ENCODE data around the gene WDFY4.

Gene WDFY4

GRCh38 chr10:48733329-48733728 is 48.7 kb downstream of the WDFY4 start:
- ATAC-seq = no peak
- TF ChIP-seq CSRNP3 (CRISPR knock-in tag; IDR thresholded peaks at IDR 0.05) (no peak), PATZ1 (CRISPR knock-in tag; IDR thresholded peaks at IDR 0.05; ENCODE audit: borderline replicate concordance) (no peak), CSDC2 (CRISPR knock-in tag; IDR thresholded peaks at IDR 0.05) (no peak), SNAI2 (CRISPR knock-in tag; IDR thresholded peaks at IDR 0.05) (no peak), ZFP3 (CRISPR knock-in tag; IDR thresholded peaks at IDR 0.05) (no peak), ZC3H10 (CRISPR knock-in tag; IDR thresholded peaks at IDR 0.05) (no peak), ARNTL (CRISPR knock-in tag; IDR thresholded peaks at IDR 0.05; ENCODE audit: borderline replicate concordance, low read depth) (no peak), TCF4 (CRISPR knock-in tag; IDR thresholded peaks at IDR 0.05; ENCODE audit: borderline replicate concordance) (no peak), ESRRG (CRISPR knock-in tag; IDR thresholded peaks at IDR 0.05) (no peak)
- TF ChIP-seq, protein P1, sequence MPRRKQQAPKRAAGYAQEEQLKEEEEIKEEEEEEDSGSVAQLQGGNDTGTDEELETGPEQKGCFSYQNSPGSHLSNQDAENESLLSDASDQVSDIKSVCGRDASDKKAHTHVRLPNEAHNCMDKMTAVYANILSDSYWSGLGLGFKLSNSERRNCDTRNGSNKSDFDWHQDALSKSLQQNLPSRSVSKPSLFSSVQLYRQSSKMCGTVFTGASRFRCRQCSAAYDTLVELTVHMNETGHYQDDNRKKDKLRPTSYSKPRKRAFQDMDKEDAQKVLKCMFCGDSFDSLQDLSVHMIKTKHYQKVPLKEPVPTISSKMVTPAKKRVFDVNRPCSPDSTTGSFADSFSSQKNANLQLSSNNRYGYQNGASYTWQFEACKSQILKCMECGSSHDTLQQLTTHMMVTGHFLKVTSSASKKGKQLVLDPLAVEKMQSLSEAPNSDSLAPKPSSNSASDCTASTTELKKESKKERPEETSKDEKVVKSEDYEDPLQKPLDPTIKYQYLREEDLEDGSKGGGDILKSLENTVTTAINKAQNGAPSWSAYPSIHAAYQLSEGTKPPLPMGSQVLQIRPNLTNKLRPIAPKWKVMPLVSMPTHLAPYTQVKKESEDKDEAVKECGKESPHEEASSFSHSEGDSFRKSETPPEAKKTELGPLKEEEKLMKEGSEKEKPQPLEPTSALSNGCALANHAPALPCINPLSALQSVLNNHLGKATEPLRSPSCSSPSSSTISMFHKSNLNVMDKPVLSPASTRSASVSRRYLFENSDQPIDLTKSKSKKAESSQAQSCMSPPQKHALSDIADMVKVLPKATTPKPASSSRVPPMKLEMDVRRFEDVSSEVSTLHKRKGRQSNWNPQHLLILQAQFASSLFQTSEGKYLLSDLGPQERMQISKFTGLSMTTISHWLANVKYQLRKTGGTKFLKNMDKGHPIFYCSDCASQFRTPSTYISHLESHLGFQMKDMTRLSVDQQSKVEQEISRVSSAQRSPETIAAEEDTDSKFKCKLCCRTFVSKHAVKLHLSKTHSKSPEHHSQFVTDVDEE (CRISPR knock-in tag; IDR thresholded peaks at IDR 0.05) = no peak

DNA sequence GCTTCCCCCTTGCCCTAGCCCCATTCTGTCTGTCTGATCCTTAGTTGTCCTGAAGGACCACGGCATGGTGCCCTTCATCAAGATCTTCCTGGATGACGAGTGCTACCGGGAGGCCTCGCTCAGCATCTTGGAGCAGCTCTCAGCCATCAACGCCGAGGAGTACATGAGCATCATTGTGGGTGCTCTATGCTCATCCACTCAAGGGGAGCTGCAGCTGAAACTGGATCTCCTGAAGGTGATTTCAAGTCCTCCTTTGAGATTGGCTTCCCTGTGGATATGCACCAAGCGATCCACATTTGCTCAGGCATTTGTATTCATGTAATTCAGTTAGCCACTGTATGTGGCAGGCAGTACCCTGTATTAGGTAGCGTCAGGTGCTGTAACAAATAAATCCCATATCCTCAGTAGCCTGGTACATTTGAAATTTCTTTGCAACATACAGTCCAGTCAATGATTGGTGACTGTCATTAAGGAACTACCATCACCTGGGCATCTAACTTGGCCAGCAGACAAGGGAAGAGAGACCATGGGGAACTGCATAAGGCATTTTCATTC is 51.2 kb downstream of the WDFY4 start:
- no peak for ATAC-seq
- no peak for TF ChIP-seq ESRRG (CRISPR knock-in tag; IDR thresholded peaks at IDR 0.05)
- no peak for TF ChIP-seq SNAI2 (CRISPR knock-in tag; IDR thresholded peaks at IDR 0.05)
- no peak for TF ChIP-seq GLIS3 (CRISPR knock-in tag; IDR thresholded peaks at IDR 0.05)
- TF ChIP-seq, protein P1 (CRISPR knock-in tag; IDR thresholded peaks at IDR 0.05) = no peak
- TF ChIP-seq BACH2 (CRISPR knock-in tag; IDR thresholded peaks at IDR 0.05; ENCODE audit: borderline replicate concordance) = no peak
- no peak for TF ChIP-seq RARB (CRISPR knock-in tag; IDR thresholded peaks at IDR 0.05)

DNA sequence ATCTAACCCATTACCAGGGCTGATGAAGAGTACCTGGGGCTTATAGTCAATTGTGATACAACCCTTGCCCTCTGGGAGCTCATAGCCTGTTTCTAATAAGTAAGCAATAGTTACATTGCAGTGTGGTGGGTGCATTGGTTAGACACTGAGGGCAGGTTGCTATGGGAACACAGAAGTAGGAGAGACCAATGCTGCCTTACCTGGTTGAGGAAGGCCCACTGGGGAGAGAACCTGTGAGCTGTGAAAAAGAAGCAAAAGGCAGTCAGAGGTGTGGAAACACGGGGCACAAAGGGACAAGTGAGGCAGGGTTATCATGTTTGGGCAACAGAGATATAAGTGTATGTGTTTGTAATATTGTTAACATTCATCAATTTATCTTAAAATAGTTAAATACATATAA is 51.9 kb downstream of the WDFY4 start:
- no peak for ATAC-seq
- TF ChIP-seq, protein P1 (CRISPR knock-in tag; IDR thresholded peaks at IDR 0.05) = no peak
- TF ChIP-seq ZFP3 (CRISPR knock-in tag; IDR thresholded peaks at IDR 0.05) (no peak), ISL1 (CRISPR knock-in tag; IDR thresholded peaks at IDR 0.05) (no peak), ZNF8 (CRISPR knock-in tag; IDR thresholded peaks at IDR 0.05) (no peak), TOX (CRISPR knock-in tag; IDR thresholded peaks at IDR 0.05; ENCODE audit: borderline replicate concordance) (no peak), PATZ1 (CRISPR knock-in tag; IDR thresholded peaks at IDR 0.05; ENCODE audit: borderline replicate concordance) (no peak), ARNTL (CRISPR knock-in tag; IDR thresholded peaks at IDR 0.05; ENCODE audit: borderline replicate concordance, low read depth) (no peak), ESRRG (CRISPR knock-in tag; IDR thresholded peaks at IDR 0.05) (no peak), ZNF565 (CRISPR knock-in tag; conservative IDR thresholded peaks at IDR 0.05; ENCODE audit: low read depth) (no peak), GLIS3 (CRISPR knock-in tag; IDR thresholded peaks at IDR 0.05) (no peak), ZFP30 (CRISPR knock-in tag; IDR thresholded peaks at IDR 0.05) (no peak), PPARA (CRISPR knock-in tag; IDR thresholded peaks at IDR 0.05; ENCODE audit: borderline replicate concordance) (no peak), ZC3H10 (CRISPR knock-in tag; IDR thresholded peaks at IDR 0.05) (no peak), SNAI2 (CRISPR knock-in tag; IDR thresholded peaks at IDR 0.05) (no peak), RARB (CRISPR knock-in tag; IDR thresholded peaks at IDR 0.05) (no peak), CSDC2 (CRISPR knock-in tag; IDR thresholded peaks at IDR 0.05) (no peak), OSR1 (CRISPR knock-in tag; IDR thresholded peaks at IDR 0.05) (no peak)
- TF ChIP-seq, protein P2, sequence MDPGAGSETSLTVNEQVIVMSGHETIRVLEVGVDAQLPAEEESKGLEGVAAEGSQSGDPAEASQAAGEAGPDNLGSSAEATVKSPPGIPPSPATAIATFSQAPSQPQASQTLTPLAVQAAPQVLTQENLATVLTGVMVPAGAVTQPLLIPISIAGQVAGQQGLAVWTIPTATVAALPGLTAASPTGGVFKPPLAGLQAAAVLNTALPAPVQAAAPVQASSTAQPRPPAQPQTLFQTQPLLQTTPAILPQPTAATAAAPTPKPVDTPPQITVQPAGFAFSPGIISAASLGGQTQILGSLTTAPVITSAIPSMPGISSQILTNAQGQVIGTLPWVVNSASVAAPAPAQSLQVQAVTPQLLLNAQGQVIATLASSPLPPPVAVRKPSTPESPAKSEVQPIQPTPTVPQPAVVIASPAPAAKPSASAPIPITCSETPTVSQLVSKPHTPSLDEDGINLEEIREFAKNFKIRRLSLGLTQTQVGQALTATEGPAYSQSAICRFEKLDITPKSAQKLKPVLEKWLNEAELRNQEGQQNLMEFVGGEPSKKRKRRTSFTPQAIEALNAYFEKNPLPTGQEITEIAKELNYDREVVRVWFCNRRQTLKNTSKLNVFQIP (CRISPR knock-in tag; IDR thresholded peaks at IDR 0.05; ENCODE audit: borderline replicate concordance, low read depth) = no peak
